SK-N-SH treated with all-trans-retinoic acid at 6 μM for 48 hours (cell line): ENCODE data around the gene NME5.

Experiments used
- ATAC-seq: fragments of 200-7000 bp; cut with Tn5 transposase; 3 replicates; pipeline ENCODE4 v1.9.1; 2020; ENCODE audit warnings: mild to moderate bottlenecking, moderate library complexity
- ARNTL ChIP-seq: fragments of 450-650 bp; formaldehyde crosslinking; IDR thresholded peaks from 2 replicates; pipeline ENCODE4 v1.5.0; 2020; ENCODE audit warnings: low read depth, mild to moderate bottlenecking, moderate library complexity, borderline replicate concordance
- BACH2 ChIP-seq: fragments of 250-450 bp; sonication (Bioruptor Pico); IDR thresholded peaks from 2 replicates; pipeline ENCODE4 v1.9.0; 2021; ENCODE audit warnings: mild to moderate bottlenecking, borderline replicate concordance
- CSDC2 ChIP-seq: fragments of 250-450 bp; sonication (Bioruptor Pico); IDR thresholded peaks from 2 replicates; pipeline ENCODE4 v1.5.0; 2020; ENCODE audit warnings: mild to moderate bottlenecking, moderate library complexity
- ESRRG ChIP-seq: fragments of 250-450 bp; sonication (Bioruptor Pico); IDR thresholded peaks from 2 replicates; pipeline ENCODE4 v1.6.1; 2021; ENCODE audit warnings: mild to moderate bottlenecking
- OSR1 ChIP-seq: fragments of 250-450 bp; sonication (Bioruptor Pico); IDR thresholded peaks from 2 replicates; pipeline ENCODE4 v1.8.0; 2022; ENCODE audit warnings: moderate library complexity, mild to moderate bottlenecking, inconsistent platforms
- PPARA ChIP-seq: fragments of 250-450 bp; sonication (Bioruptor Pico); IDR thresholded peaks from 2 replicates; pipeline ENCODE4 v1.5.0; 2020; ENCODE audit warnings: mild to moderate bottlenecking, borderline replicate concordance
- RARB ChIP-seq: fragments of 250-450 bp; sonication (Bioruptor Pico); IDR thresholded peaks from 2 replicates; pipeline ENCODE4 v1.8.0; 2021; ENCODE audit warnings: mild to moderate bottlenecking, moderate library complexity
- SNAI2 ChIP-seq: fragments of 250-450 bp; sonication (Bioruptor Pico); IDR thresholded peaks from 2 replicates; pipeline ENCODE4 v1.5.0; 2020; ENCODE audit warnings: mild to moderate bottlenecking, moderate library complexity
- TCF4 ChIP-seq: fragments of 250-450 bp; sonication (Bioruptor Pico); IDR thresholded peaks from 2 replicates; pipeline ENCODE4 v1.8.0; 2021; ENCODE audit warnings: mild to moderate bottlenecking, moderate library complexity, borderline replicate concordance
- TOX ChIP-seq: fragments of 250-450 bp; sonication (Bioruptor Pico); IDR thresholded peaks from 2 replicates; pipeline ENCODE4 v1.8.0; 2021; ENCODE audit warnings: mild to moderate bottlenecking, moderate library complexity, borderline replicate concordance
- ZC3H10 ChIP-seq: fragments of 250-450 bp; sonication (Bioruptor Pico); IDR thresholded peaks from 2 replicates; pipeline ENCODE4 v1.5.1; 2021; ENCODE audit warnings: mild to moderate bottlenecking, moderate library complexity
- ZFP3 ChIP-seq: fragments of 250-450 bp; sonication (Bioruptor Pico); IDR thresholded peaks from 2 replicates; pipeline ENCODE4 v1.5.0; 2020; ENCODE audit warnings: mild to moderate bottlenecking, moderate library complexity
- ZFP30 ChIP-seq: fragments of 450-650 bp; formaldehyde crosslinking; IDR thresholded peaks from 2 replicates; pipeline ENCODE4 v1.5.0; 2022; ENCODE audit warnings: mild to moderate bottlenecking, moderate library complexity
- ZNF565 ChIP-seq: fragments of 450-650 bp; formaldehyde crosslinking; conservative IDR thresholded peaks from 2 replicates; pipeline ENCODE4 v1.5.0; 2020; ENCODE audit warnings: low read depth, mild to moderate bottlenecking, moderate library complexity
- ZNF70 ChIP-seq: fragments of 450-650 bp; formaldehyde crosslinking; IDR thresholded peaks from 2 replicates; pipeline ENCODE4 v1.5.0; 2020; ENCODE audit warnings: mild to moderate bottlenecking, moderate library complexity
- ZNF8 ChIP-seq: fragments of 450-650 bp; formaldehyde crosslinking; IDR thresholded peaks from 2 replicates; pipeline ENCODE4 v1.5.0; 2020; ENCODE audit warnings: mild to moderate bottlenecking, moderate library complexity
- TF ChIP-seq, protein P1 (sequence below): fragments of 250-450 bp; sonication (Bioruptor Pico); IDR thresholded peaks from 2 replicates; pipeline ENCODE4 v1.8.0; 2021; ENCODE audit warnings: low read depth, mild to moderate bottlenecking, moderate library complexity, borderline replicate concordance
- TF ChIP-seq, protein P2 (sequence below): fragments of 250-450 bp; sonication (Bioruptor Pico); IDR thresholded peaks from 2 replicates; pipeline ENCODE4 v1.8.0; 2020; ENCODE audit warnings: mild to moderate bottlenecking, moderate library complexity, borderline replicate concordance
- TF ChIP-seq, protein P3 (sequence below): fragments of 250-450 bp; sonication (Bioruptor Pico); IDR thresholded peaks from 2 replicates; pipeline ENCODE4 v1.5.0; 2020; ENCODE audit warnings: mild to moderate bottlenecking, moderate library complexity
- TF ChIP-seq, protein P4 (sequence below): fragments of 250-450 bp; sonication (Bioruptor Pico); IDR thresholded peaks from 2 replicates; pipeline ENCODE4 v1.5.1; 2021; ENCODE audit warnings: mild to moderate bottlenecking, moderate library complexity

Gene NME5

DNA sequence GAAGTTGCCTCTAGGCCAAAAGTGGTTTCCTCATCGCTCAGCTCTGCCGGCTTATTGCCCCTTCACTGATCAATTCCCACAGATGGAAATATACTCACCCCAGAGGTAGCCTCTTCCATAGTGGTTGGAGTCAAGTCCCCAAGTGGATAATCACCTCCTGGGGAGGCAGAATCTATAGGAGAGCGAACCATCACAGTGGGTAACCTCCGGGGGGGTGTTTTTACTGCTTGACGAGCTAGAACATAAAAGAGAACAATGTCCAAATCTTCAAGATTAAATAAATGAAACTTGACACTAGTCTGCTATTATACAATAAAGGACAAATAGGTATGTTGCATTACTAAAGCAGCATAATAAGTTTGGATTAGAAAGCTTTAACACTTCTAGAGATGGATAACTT lies 29.9 kb upstream of the NME5 start:
- ATAC-seq = no peak
- TF ChIP-seq TOX (CRISPR knock-in tag) (no peak), TCF4 (CRISPR knock-in tag) (no peak), ZC3H10 (no peak), SNAI2 (CRISPR knock-in tag) (no peak), CSDC2 (no peak), RARB (CRISPR knock-in tag) (no peak), ZFP3 (CRISPR knock-in tag) (no peak), PPARA (CRISPR knock-in tag) (no peak), OSR1 (CRISPR knock-in tag) (no peak), ZNF565 (CRISPR knock-in tag) (no peak), ZNF8 (CRISPR knock-in tag) (no peak)
- TF ChIP-seq, protein P1, sequence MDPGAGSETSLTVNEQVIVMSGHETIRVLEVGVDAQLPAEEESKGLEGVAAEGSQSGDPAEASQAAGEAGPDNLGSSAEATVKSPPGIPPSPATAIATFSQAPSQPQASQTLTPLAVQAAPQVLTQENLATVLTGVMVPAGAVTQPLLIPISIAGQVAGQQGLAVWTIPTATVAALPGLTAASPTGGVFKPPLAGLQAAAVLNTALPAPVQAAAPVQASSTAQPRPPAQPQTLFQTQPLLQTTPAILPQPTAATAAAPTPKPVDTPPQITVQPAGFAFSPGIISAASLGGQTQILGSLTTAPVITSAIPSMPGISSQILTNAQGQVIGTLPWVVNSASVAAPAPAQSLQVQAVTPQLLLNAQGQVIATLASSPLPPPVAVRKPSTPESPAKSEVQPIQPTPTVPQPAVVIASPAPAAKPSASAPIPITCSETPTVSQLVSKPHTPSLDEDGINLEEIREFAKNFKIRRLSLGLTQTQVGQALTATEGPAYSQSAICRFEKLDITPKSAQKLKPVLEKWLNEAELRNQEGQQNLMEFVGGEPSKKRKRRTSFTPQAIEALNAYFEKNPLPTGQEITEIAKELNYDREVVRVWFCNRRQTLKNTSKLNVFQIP (CRISPR knock-in tag) = no peak

DNA sequence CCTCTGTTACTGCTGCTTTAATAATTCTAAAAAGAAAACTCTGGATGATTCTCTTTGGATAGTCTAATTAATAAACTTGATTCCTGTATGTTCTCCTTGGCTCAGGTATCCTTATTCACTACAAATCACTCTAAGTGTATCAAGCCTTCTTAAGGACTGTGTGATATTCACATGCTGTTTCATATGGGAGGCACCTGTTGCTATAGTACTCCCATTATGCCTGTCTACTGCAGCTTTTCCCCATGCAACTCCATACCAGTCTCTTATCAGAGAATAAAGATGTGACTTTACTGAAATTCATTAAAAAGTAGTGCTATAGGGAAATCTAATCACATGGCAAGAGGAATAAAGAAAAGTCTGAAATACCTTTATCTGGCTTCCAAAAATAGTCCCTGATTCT lies 24.5 kb upstream of the NME5 start:
- no peak for ATAC-seq
- TF ChIP-seq ZNF8 (CRISPR knock-in tag) = no peak
- TF ChIP-seq ZNF565 (CRISPR knock-in tag) = no peak
- TF ChIP-seq, protein P2, sequence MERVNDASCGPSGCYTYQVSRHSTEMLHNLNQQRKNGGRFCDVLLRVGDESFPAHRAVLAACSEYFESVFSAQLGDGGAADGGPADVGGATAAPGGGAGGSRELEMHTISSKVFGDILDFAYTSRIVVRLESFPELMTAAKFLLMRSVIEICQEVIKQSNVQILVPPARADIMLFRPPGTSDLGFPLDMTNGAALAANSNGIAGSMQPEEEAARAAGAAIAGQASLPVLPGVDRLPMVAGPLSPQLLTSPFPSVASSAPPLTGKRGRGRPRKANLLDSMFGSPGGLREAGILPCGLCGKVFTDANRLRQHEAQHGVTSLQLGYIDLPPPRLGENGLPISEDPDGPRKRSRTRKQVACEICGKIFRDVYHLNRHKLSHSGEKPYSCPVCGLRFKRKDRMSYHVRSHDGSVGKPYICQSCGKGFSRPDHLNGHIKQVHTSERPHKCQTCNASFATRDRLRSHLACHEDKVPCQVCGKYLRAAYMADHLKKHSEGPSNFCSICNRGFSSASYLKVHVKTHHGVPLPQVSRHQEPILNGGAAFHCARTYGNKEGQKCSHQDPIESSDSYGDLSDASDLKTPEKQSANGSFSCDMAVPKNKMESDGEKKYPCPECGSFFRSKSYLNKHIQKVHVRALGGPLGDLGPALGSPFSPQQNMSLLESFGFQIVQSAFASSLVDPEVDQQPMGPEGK (CRISPR knock-in tag) = no peak
- no peak for TF ChIP-seq SNAI2 (CRISPR knock-in tag)
- TF ChIP-seq ZC3H10 = no peak
- TF ChIP-seq, protein P3, sequence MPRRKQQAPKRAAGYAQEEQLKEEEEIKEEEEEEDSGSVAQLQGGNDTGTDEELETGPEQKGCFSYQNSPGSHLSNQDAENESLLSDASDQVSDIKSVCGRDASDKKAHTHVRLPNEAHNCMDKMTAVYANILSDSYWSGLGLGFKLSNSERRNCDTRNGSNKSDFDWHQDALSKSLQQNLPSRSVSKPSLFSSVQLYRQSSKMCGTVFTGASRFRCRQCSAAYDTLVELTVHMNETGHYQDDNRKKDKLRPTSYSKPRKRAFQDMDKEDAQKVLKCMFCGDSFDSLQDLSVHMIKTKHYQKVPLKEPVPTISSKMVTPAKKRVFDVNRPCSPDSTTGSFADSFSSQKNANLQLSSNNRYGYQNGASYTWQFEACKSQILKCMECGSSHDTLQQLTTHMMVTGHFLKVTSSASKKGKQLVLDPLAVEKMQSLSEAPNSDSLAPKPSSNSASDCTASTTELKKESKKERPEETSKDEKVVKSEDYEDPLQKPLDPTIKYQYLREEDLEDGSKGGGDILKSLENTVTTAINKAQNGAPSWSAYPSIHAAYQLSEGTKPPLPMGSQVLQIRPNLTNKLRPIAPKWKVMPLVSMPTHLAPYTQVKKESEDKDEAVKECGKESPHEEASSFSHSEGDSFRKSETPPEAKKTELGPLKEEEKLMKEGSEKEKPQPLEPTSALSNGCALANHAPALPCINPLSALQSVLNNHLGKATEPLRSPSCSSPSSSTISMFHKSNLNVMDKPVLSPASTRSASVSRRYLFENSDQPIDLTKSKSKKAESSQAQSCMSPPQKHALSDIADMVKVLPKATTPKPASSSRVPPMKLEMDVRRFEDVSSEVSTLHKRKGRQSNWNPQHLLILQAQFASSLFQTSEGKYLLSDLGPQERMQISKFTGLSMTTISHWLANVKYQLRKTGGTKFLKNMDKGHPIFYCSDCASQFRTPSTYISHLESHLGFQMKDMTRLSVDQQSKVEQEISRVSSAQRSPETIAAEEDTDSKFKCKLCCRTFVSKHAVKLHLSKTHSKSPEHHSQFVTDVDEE = no peak
- TF ChIP-seq, protein P1 (CRISPR knock-in tag) = no peak
- TF ChIP-seq, protein P4, sequence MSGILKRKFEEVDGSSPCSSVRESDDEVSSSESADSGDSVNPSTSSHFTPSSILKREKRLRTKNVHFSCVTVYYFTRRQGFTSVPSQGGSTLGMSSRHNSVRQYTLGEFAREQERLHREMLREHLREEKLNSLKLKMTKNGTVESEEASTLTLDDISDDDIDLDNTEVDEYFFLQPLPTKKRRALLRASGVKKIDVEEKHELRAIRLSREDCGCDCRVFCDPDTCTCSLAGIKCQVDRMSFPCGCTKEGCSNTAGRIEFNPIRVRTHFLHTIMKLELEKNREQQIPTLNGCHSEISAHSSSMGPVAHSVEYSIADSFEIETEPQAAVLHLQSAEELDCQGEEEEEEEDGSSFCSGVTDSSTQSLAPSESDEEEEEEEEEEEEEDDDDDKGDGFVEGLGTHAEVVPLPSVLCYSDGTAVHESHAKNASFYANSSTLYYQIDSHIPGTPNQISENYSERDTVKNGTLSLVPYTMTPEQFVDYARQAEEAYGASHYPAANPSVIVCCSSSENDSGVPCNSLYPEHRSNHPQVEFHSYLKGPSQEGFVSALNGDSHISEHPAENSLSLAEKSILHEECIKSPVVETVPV (CRISPR knock-in tag) = no peak
- TF ChIP-seq ARNTL (CRISPR knock-in tag) = no peak
- no peak for TF ChIP-seq PPARA (CRISPR knock-in tag)
- no peak for TF ChIP-seq TOX (CRISPR knock-in tag)

DNA sequence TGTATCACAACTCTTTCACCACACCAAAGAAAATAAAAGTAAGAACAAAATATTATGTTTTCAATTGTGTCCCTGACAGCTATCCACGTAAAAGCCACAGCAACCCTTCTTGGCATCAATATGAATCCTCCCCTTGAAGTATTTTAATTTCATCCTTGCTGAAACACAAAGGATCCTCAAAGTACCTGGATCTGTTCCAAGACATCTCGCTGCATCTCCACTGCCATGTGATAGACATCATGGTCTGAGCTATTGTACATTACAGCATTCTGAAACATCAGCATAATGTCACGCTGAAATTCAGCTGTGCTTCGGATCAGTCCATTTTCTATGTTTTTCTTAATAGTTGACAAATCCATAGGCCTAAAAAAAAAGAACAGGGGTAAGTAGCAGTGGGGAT lies 21.5 kb upstream of the NME5 start:
- TF ChIP-seq BACH2 = no peak
- TF ChIP-seq, protein P2 (CRISPR knock-in tag) = no peak
- TF ChIP-seq ARNTL (CRISPR knock-in tag) = no peak
- TF ChIP-seq, protein P1 (CRISPR knock-in tag) = no peak
- no peak for TF ChIP-seq ZNF565 (CRISPR knock-in tag)
- no peak for TF ChIP-seq ZNF70 (CRISPR knock-in tag)
- TF ChIP-seq ZFP30 (CRISPR knock-in tag) = no peak
- no peak for TF ChIP-seq OSR1 (CRISPR knock-in tag)
- TF ChIP-seq ESRRG (CRISPR knock-in tag) = no peak
- TF ChIP-seq ZC3H10 = no peak
- TF ChIP-seq RARB (CRISPR knock-in tag) = no peak
- ATAC-seq = no peak
